NAMALWA (cell line): Measurements from ENCODE around the gene PLAC1.

Source experiments
- DNase-seq: peaks from one replicate; pipeline ENCODE4 v3.0.0-alpha.2; 2015; ENCODE audit warnings: low spot score

The PLAC1 gene

GRCh38 chrX:134543288-134543687, 115.0 kb downstream of the PLAC1 start:
- DNase-seq, result no peak

- no peak for DNase-seq
These were observed 115.8 kb downstream of the PLAC1 start for GRCh38 chrX:134542485-134542884.

GRCh38 chrX:134541906-134542305, 116.4 kb downstream of the PLAC1 start:
- no peak for DNase-seq

DNA sequence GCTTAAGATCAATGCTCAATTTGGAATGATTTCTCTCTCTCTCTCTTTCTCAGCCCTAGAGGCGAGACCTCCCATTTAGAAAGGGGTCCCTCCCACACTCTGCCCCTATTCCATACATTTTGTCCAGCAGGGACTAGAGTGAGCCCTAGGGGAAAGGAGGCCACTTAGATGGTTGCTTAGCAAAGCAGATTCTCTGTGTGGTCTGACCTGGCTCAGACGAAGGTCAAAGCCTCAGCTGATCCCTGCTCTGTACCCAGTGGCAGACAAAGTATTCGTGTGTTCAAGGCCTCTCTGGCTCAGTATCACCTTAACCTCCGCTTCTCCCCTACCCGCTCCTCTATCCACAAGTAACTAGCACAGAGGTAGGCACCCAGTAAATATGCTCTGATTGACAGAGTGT, 120.0 kb downstream of the PLAC1 start:
- DNase-seq, result no peak

DNA sequence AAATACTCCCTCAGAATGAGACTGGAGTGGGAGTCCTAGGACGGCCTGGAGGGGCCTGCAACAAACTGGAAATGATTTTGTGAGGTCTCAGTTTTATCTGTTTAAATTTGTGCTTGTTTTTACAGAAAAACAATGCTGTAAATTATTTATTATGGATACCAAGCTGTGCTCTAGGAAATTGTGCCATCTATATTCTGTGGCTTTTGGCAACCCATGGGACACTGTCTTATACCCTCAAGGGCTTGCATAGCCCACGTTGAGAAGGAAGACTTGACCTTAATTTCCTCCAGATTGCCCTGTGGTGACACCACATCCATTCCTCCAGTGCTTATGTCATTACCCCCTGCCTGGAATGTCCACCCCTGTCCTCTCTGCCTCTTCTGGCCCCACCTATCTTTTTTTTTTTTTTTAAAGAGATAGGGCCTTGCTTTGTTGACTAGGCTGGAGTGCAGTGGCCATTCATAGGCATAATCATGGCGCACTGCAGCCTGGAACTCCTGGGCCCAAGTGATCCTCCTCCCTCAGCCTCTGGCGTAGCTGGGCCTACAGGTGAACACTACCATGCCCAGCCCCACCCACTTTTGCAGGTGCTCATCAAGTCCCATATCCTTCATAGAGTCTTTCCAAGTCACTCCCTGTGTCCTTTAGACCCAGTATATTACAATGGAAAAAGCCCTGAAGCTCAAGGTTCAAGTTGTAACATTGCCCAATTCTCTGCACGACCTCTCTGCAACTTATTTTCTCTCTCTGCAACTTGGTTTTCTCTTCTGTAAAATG, 120.9 kb downstream of the PLAC1 start:
- DNase-seq, result no peak

- DNase-seq, result no peak
These were observed 124.3 kb downstream of the PLAC1 start for GRCh38 chrX:134533952-134534351.

DNA sequence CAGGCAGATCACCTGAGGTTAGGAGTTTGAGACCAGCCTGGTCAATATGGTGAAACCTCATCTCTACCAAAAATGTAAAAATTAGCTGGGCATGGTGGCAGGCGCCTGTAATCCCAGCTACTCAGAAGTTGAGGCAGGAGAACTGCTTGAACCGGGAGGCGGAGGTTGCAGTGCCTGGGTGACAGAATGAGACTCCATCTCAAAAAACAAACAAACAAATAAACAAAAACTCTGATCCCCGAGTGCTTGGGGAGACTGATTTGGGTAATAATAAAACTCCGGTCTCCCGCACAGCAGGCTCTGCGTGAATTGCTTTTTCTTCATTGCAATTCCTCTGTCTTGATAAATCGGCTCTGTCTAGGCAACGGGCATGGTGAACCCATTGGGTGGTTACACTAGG, 124.9 kb downstream of the PLAC1 start:
- no peak for DNase-seq

GRCh38 chrX:134530845-134531244, 127.4 kb downstream of the PLAC1 start:
- DNase-seq, result no peak

DNA sequence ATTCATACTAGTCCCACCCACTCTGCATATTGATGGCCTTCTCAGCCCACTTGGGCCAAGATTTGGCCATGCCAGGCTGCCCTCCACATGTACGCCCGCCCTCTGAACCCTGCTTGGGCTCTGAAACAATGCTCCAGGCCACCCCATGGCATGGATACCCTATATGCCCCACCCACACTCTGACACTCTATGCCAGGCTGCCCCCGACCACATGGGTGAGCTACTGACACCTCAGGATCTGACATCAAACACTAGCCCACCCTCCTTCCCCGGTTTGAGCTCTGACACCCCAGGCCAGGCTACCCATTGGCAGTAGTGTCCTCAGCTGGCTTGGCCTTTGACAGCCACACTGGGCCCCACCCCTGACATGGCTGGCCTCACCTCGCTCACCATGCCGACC, 128.8 kb downstream of the PLAC1 start:
- no peak for DNase-seq

- DNase-seq, result peak; percentile 6
These were observed 129.3 kb downstream of the PLAC1 start for GRCh38 chrX:134528960-134529359.

GRCh38 chrX:134526399-134526798, 131.9 kb downstream of the PLAC1 start:
- DNase-seq, result no peak

DNA sequence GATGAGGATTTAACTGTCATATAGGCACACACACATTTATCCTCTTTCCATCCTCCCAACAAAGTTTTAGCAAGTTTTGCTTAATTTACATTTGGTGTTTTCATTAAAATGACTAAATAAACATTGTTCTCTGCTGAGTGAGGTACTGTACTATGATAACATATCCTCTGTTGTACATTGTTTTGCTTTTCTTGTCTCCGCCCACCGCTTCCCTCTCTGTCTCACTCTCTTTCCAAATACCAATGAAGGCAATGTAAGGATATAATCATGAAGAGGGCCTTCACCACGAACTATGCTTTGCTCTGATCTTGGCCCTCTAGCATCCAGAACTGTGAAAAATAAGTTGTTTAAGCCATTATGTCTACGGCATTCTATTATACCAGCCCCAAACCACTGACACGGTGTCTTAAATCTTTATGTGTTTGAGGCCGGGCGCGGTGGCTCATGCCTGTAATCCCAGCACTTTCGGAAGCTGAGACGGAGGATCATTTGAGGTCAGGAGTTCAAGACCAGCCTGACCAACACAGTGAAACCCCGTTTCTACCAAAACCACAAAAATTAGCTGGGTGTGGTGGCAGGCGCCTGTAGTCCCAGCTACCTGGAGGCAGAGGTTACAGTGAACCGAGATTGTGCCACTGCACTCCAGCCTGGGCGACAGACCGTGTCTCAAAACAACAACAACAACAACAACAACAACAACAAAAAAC, 133.0 kb downstream of the PLAC1 start:
- DNase-seq, result no peak

GRCh38 chrX:134524181-134524580, 134.1 kb downstream of the PLAC1 start:
- DNase-seq, result no peak

DNA sequence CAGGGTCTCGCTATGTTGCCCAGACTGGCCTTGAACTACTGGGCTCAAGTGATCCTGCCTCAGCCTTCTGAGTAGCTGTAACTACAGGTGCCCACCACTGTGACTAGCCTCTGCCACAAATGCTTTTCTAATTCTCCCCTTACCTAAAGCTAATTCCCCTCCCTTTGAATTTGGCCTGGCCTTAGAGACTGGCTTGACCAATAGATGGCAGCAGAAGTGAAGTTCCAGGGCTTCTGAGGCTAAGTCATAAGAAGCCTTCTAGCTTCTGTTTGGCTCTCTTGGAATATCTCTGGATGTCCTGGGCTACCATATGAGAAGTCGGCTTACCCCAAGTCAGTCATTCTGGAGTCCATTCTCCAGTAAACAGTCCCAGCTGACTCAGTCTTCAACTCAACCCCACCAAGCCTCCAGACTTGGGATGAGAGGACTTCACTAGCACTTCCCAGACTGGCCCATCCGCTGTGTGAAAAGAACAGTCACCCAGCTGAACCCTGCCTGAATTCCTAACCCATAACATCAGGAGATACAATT, 137.3 kb downstream of the PLAC1 start:
- DNase-seq, result peak; percentile 57
